Naive thymus-derived CD4-positive, alpha-beta T cell (primary cell): ENCODE measurements around the gene TFRC. TPM values are rescaled to one million over a fixed set of nuclear protein-coding genes. Genes with fewer than 3 reads are reported as not detected.
A peak's percentile ranks its signal among the peaks of the same experiment; 100 is the strongest.
"Not testable (repeated sequence)": the region's sequence is repeated elsewhere in the genome, so short reads cannot be mapped to it uniquely, and the experiment has no call there.

Experiments used
- ATAC-seq: fragments of 150-1000 bp; cut with Tn5 transposase; 2 replicates; pipeline ENCODE4 v1.10.0; 2021; ENCODE audit warnings: mild to moderate bottlenecking, moderate library complexity
- CTCF ChIA-PET: fragments of 350-600 bp; sonication (Branson Sonifier 250); formaldehyde crosslinking; loops from one replicate; lab custom pipeline; 2021; ENCODE audit warnings: antibody characterized with exemption; lab: Charles Lee
- POLR2A ChIA-PET: fragments of 350-600 bp; sonication (Branson Sonifier 250); formaldehyde crosslinking; loops from one replicate; lab custom pipeline; 2021; ENCODE audit warnings: antibody characterized with exemption, inconsistent platforms; lab: Charles Lee
- DNase-seq, 9 donors: peaks; one replicate each; pipeline versions ENCODE4 v3.0.0 to v3.0.0-alpha.2; 2020 to 2022; ENCODE audit warnings: mixed read lengths in 1 of 9
- H3K27ac ChIP-seq: one replicate; pipeline ENCODE4 v1.7.0; 2013; ENCODE audit warnings: mild to moderate bottlenecking, low read depth, low read length, moderate library complexity
- H3K27me3 ChIP-seq, 2 donors: one replicate each; pipeline ENCODE4 v1.7.0; 2013; ENCODE audit warnings: low read length in 2 of 2, mild to moderate bottlenecking in 2 of 2, moderate library complexity in 2 of 2; ENCODE audit not compliant: control insufficient read depth in 2 of 2, insufficient read depth in 2 of 2
- H3K36me3 ChIP-seq, 3 experiments: 1 replicate in 2 of 3; 2 replicates in 1 of 3; pipeline ENCODE4 v1.7.0; 2013; ENCODE audit warnings: low read length in 3 of 3, mild to moderate bottlenecking in 3 of 3, moderate library complexity in 1 of 3; ENCODE audit not compliant: insufficient read depth in 3 of 3, control insufficient read depth in 2 of 3
- H3K4me1 ChIP-seq, 2 donors: one replicate each; pipeline ENCODE4 v1.7.0; 2013; ENCODE audit warnings: low read length in 2 of 2, mild to moderate bottlenecking in 2 of 2, moderate library complexity in 1 of 2; ENCODE audit not compliant: control insufficient read depth in 2 of 2, insufficient read depth in 2 of 2
- H3K4me3 ChIP-seq: 2 replicates; pipeline ENCODE4 v1.7.0; 2013; ENCODE audit warnings: mild to moderate bottlenecking, low read length
- H3K9me3 ChIP-seq, 3 experiments: 1 replicate in 2 of 3; 2 replicates in 1 of 3; pipeline ENCODE4 v1.7.0; 2013; ENCODE audit warnings: low read length in 3 of 3; ENCODE audit not compliant: control insufficient read depth in 2 of 3
- H3K27ac Mint-ChIP-seq, 9 donors: one replicate each; pipeline ENCODE4 v1.8.0; 2020 to 2022; ENCODE audit warnings: mixed read lengths in 9 of 9, mild to moderate bottlenecking in 8 of 9, moderate library complexity in 5 of 9, inconsistent platforms in 2 of 9
- H3K27me3 Mint-ChIP-seq, 5 donors: one replicate each; pipeline ENCODE4 v1.8.0; 2021 to 2022; ENCODE audit warnings: mixed read lengths in 5 of 5, mild to moderate bottlenecking in 1 of 5
- H3K36me3 Mint-ChIP-seq, 5 donors: one replicate each; pipeline ENCODE4 v1.8.0; 2020 to 2022; ENCODE audit warnings: mixed read lengths in 5 of 5, mild to moderate bottlenecking in 3 of 5, inconsistent platforms in 1 of 5
- H3K4me1 Mint-ChIP-seq, 7 donors: one replicate each; pipeline ENCODE4 v1.8.0; 2020 to 2022; ENCODE audit warnings: mixed read lengths in 7 of 7, mild to moderate bottlenecking in 3 of 7, inconsistent platforms in 1 of 7
- H3K4me3 Mint-ChIP-seq, 10 donors: one replicate each; pipeline ENCODE4 v1.8.0; 2020 to 2022; ENCODE audit warnings: mild to moderate bottlenecking in 10 of 10, mixed read lengths in 10 of 10, moderate library complexity in 6 of 10, inconsistent platforms in 2 of 10
- H3K9me3 Mint-ChIP-seq, 11 donors: one replicate each; pipeline ENCODE4 v1.8.0; 2020 to 2022; ENCODE audit warnings: mixed read lengths in 11 of 11, mild to moderate bottlenecking in 4 of 11, inconsistent platforms in 1 of 11, moderate library complexity in 1 of 11
- intact Hi-C, 2 donors: fragments of 100-400 bp; cut with micrococcal nuclease; formaldehyde crosslinking; loops; one replicate each; pipeline ENCODE4 v1.15.1; 2023
- polyA plus RNA-seq, 2 donors: library from polyadenylated mRNA; unstranded; fragments of 300-500 nt; fragmentation: Illumina TruSeq; gene quantifications; one replicate each; pipeline ENCODE4 v1.2.3, GENCODE V29; 2021
- total RNA-seq, 6 experiments: library from RNA in 5 of 6; stranded (reverse) in 5 of 6; gene quantifications; 1 replicate in 5 of 6; 2 replicates in 1 of 6; pipeline ENCODE4 v1.2.3 and lab custom pipeline; 2021 to 2026

The TFRC gene
- total and polyA plus RNA-seq, 7 experiments from 2014 or later, result 12.6 to 417 (median 60.2) TPM

DNA sequence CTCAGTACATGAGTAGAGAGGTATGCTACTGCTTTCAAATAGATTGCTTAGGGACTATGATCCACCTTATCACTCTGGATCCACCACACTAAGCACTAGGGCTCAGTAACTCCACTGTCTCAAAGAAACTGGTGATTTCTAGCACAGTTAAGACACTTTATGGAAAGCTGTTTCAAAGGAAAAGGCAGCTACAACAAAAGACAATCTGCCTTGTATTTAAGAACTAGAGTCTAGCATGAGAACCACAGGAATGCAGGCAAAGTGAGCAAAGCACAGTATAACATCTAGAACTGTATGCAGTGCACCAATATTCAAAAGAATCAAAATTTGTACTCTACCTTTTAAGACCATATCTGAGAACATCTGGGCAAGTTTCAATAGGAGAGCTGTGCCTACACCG, 17.9 kb downstream of the TFRC start:
- H3K4me3 ChIP-seq, result no peak overlapping the region
- ATAC-seq (no peak), DNase-seq (no peak)
- CTCF ChIA-PET, result interaction anchor here (1.7 to 3.7 kb wide), 2 partner anchors 9 to 133 kb away, joined by 4 to 30 read pairs; no protein-coding TSS in a partner anchor
- peaks cover 0 to 17% (median 0%) of the 10 kb centered on the region in 7 donors for H3K4me1 Mint-ChIP-seq
- H3K27ac ChIP-seq, result no peak overlapping the region
- POLR2A ChIA-PET, result interaction anchor here (1.0 kb wide), 1 partner anchor 9 kb away, joined by 4 read pairs; no protein-coding TSS in a partner anchor
- no peaks in the 10 kb centered on the region for H3K9me3 ChIP-seq
- H3K9me3 Mint-ChIP-seq, result no peaks in the 10 kb centered on the region
- no peaks in the 10 kb centered on the region for H3K4me1 ChIP-seq
- no peak overlapping the region for H3K4me3 Mint-ChIP-seq
- H3K27me3 ChIP-seq, result no peaks in the 10 kb centered on the region
- H3K27me3 Mint-ChIP-seq, result no peaks in the 10 kb centered on the region
- peaks cover 9 to 56% (median 40%) of the 10 kb centered on the region in 5 donors for H3K36me3 Mint-ChIP-seq
- peak overlapping the region in 4 of 9 donors; percentile 7 to 64 (median 38) for H3K27ac Mint-ChIP-seq
- intact Hi-C loops, result no loop called here
- peaks cover 43 to 86% (median 59%) of the 10 kb centered on the region in 3 experiments for H3K36me3 ChIP-seq

DNA sequence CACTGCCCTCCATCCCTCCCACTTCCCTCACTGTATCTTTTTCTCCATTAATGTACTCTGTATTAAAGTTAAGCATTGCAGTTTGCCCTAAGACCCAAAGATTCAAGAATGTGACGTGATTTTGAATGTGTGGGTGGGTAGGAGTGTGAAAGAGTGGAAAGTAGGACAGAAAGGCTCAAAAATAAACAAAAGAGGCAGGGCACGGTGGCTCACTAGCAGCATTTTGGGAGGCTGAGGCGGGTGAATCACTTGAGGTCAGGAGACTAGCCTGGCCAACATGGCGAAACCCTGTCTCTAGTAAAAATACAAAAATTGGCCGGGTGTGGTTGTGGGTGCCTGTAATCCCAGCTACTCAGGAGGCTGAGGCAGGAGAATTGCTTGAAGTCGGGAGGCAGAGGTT, 18.4 kb downstream of the TFRC start:
- Mint-ChIP-seq H3K27ac (peak overlapping the region in 3 of 9 donors; percentile 21 to 41 (median 29)), H3K27me3 (no peaks in the 10 kb centered on the region), H3K4me3 (no peak overlapping the region), H3K36me3 (peaks cover 9 to 57% (median 40%) of the 10 kb centered on the region in 5 donors), H3K4me1 (peaks cover 0 to 17% (median 0%) of the 10 kb centered on the region in 7 donors), H3K9me3 (no peaks in the 10 kb centered on the region)
- no peak for DNase-seq
- H3K9me3 ChIP-seq, result no peaks in the 10 kb centered on the region
- ATAC-seq, result no peak
- intact Hi-C loops, result no loop called here
- CTCF ChIA-PET, result interaction anchor here (3.7 kb wide), 1 partner anchor 10 kb away, joined by 30 read pairs; no protein-coding TSS in a partner anchor
- H3K27ac ChIP-seq, result no peak overlapping the region
- H3K36me3 ChIP-seq, result peaks cover 44 to 82% (median 59%) of the 10 kb centered on the region in 3 experiments
- POLR2A ChIA-PET, result no interaction called here
- H3K27me3 ChIP-seq, result no peaks in the 10 kb centered on the region
- no peaks in the 10 kb centered on the region for H3K4me1 ChIP-seq
- H3K4me3 ChIP-seq, result no peak overlapping the region

DNA sequence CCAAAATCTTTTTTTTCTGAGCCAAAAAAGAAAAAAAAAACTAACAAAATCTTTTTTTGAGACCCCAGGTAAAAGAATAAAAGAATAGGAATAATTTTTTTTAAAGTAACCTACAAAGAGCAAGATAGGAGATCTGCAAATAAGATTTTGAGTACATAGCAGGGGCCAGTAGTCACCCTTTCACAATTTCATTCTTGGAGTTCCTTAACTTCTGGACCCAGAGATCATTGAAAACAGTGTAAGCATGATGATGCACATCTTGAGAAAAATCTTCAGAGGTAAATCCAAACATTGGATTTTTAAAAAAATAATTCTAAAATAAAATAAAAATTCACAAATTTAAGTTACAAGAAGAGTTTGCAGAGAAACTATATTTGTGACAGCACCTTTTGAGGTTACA, 18.8 kb downstream of the TFRC start:
- Mint-ChIP-seq H3K4me3 (no peak overlapping the region), H3K4me1 (peaks cover 0 to 17% (median 0%) of the 10 kb centered on the region in 7 donors), H3K36me3 (peaks cover 9 to 59% (median 44%) of the 10 kb centered on the region in 5 donors), H3K9me3 (no peaks in the 10 kb centered on the region), H3K27me3 (no peaks in the 10 kb centered on the region), H3K27ac (peak overlapping the region in 2 of 9 donors; percentile 21 to 29)
- H3K36me3 ChIP-seq, result peaks cover 45 to 86% (median 62%) of the 10 kb centered on the region in 3 experiments
- DNase-seq (no peak), ATAC-seq (no peak)
- no peaks in the 10 kb centered on the region for H3K9me3 ChIP-seq
- no peak overlapping the region for H3K27ac ChIP-seq
- ChIA-PET CTCF (interaction anchor here (3.7 kb wide), 1 partner anchor 10 kb away, joined by 30 read pairs; no protein-coding TSS in a partner anchor), POLR2A (no interaction called here)
- intact Hi-C loops, result no loop called here
- no peak overlapping the region for H3K4me3 ChIP-seq
- no peaks in the 10 kb centered on the region for H3K4me1 ChIP-seq
- H3K27me3 ChIP-seq, result no peaks in the 10 kb centered on the region

GRCh38 chr3:196060834-196061233, 21.1 kb downstream of the TFRC start:
- Mint-ChIP-seq H3K4me1 (peaks cover 0 to 12% (median 0%) of the 10 kb centered on the region in 7 donors), H3K4me3 (no peak overlapping the region), H3K36me3 (peaks cover 9 to 58% (median 38%) of the 10 kb centered on the region in 5 donors), H3K27ac (no peak overlapping the region), H3K9me3 (no peaks in the 10 kb centered on the region), H3K27me3 (no peaks in the 10 kb centered on the region)
- DNase-seq (no peak), ATAC-seq (no peak)
- intact Hi-C loops, result no loop called here
- H3K36me3 ChIP-seq, result peaks cover 44 to 87% (median 58%) of the 10 kb centered on the region in 3 experiments
- no peak overlapping the region for H3K4me3 ChIP-seq
- no peaks in the 10 kb centered on the region for H3K27me3 ChIP-seq
- POLR2A ChIA-PET, result interaction anchor here (0.6 to 0.9 kb wide), 2 partner anchors 9 to 33 kb away, joined by 3 to 7 read pairs; no protein-coding TSS in a partner anchor
- no peaks in the 10 kb centered on the region for H3K9me3 ChIP-seq
- CTCF ChIA-PET, result no interaction called here
- no peak overlapping the region for H3K27ac ChIP-seq
- no peaks in the 10 kb centered on the region for H3K4me1 ChIP-seq

GRCh38 chr3:196057760-196058331, 24.0 kb downstream of the TFRC start:
- Histone ChIP-seq H3K4me3 (no peak overlapping the region), H3K27ac (no peak overlapping the region), H3K9me3 (no peaks in the 10 kb centered on the region), H3K4me1 (no peaks in the 10 kb centered on the region), H3K36me3 (peaks cover 49 to 90% (median 61%) of the 10 kb centered on the region in 3 experiments), H3K27me3 (no peaks in the 10 kb centered on the region)
- H3K36me3 Mint-ChIP-seq, result peaks cover 12 to 56% (median 44%) of the 10 kb centered on the region in 5 donors
- DNase-seq, result no peak
- H3K4me3 Mint-ChIP-seq, result no peak overlapping the region
- intact Hi-C loops, result no loop called here
- CTCF ChIA-PET, result interaction anchor here (0.7 kb wide), 1 partner anchor 43 kb away, joined by 5 read pairs; no protein-coding TSS in a partner anchor
- H3K27me3 Mint-ChIP-seq, result no peaks in the 10 kb centered on the region
- peak overlapping the region in 3 of 9 donors; percentile 8 to 50 (median 24) for H3K27ac Mint-ChIP-seq
- ATAC-seq, result no peak
- H3K4me1 Mint-ChIP-seq, result peaks cover 0 to 8% (median 0%) of the 10 kb centered on the region in 7 donors
- no peaks in the 10 kb centered on the region for H3K9me3 Mint-ChIP-seq
- POLR2A ChIA-PET, result no interaction called here

DNA sequence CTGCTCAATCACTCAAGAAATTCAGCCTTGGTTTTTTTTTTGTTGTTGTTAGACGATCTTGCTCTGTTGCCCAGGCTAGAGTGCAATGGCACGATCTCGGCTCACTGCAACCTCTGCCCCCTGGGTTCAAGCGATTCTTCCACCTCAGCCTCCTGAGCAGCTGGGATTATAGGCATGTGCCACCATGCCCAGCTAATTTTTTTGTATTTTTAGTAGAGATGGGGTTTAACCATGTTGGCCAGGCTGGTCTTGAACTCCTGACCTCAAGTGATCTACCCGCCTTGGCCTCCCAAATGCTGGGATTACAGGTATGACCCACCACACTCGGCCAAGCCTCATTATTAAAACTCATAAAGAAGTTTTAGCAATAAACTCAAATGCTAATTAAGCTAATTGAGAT, 25.5 kb downstream of the TFRC start:
- H3K4me3 ChIP-seq, DNase-seq, H3K4me3 Mint-ChIP-seq, ATAC-seq, H3K27me3 Mint-ChIP-seq, H3K27ac ChIP-seq, H3K9me3 ChIP-seq, H3K27me3 ChIP-seq, H3K9me3 Mint-ChIP-seq, H3K4me1 Mint-ChIP-seq, H3K4me1 ChIP-seq, CTCF ChIA-PET, intact Hi-C loops, H3K27ac Mint-ChIP-seq: not testable (repeated sequence)
- H3K36me3 Mint-ChIP-seq, result peaks cover 12 to 56% (median 49%) of the 10 kb centered on the region in 5 donors
- POLR2A ChIA-PET, result interaction anchor here (0.6 kb wide), 1 partner anchor 16 kb away, joined by 4 read pairs; no protein-coding TSS in a partner anchor
- peaks cover 44 to 89% (median 63%) of the 10 kb centered on the region in 3 experiments for H3K36me3 ChIP-seq
